Esophagus (tissue), 2 donors: ENCODE measurements around the gene PDCD6IP. TPM values are rescaled to one million over a fixed set of nuclear protein-coding genes. Genes with fewer than 3 reads are reported as not detected.

Experiments
- H3K27ac ChIP-seq, 2 donors: one replicate each; pipeline ENCODE4 v1.5.1; 2013; ENCODE audit warnings: low read depth in 2 of 2, mild to moderate bottlenecking in 2 of 2, inconsistent platforms in 1 of 2, low read length in 1 of 2, moderate library complexity in 1 of 2
- H3K27me3 ChIP-seq, 2 donors: one replicate each; pipeline ENCODE4 v1.6.1; 2013; ENCODE audit warnings: low read length in 2 of 2, control low read depth in 1 of 2, mild to moderate bottlenecking in 1 of 2; ENCODE audit not compliant: insufficient read depth in 2 of 2, control insufficient read depth in 1 of 2
- H3K36me3 ChIP-seq, 2 donors: one replicate each; pipeline ENCODE4 v1.6.1; 2013; ENCODE audit warnings: low read length in 1 of 2; ENCODE audit not compliant: control insufficient read depth in 2 of 2, insufficient read depth in 2 of 2
- H3K4me1 ChIP-seq, 2 donors: one replicate each; pipeline ENCODE4 v1.6.1; 2013; ENCODE audit warnings: low read length in 1 of 2; ENCODE audit not compliant: control insufficient read depth in 2 of 2, insufficient read depth in 2 of 2
- H3K4me3 ChIP-seq, 2 donors: one replicate each; pipeline ENCODE4 v1.5.1; 2013; ENCODE audit warnings: low read length in 2 of 2, mild to moderate bottlenecking in 2 of 2, low read depth in 1 of 2, moderate library complexity in 1 of 2
- H3K9me3 ChIP-seq, 2 donors: one replicate each; pipeline ENCODE4 v1.6.1; 2013; ENCODE audit warnings: mild to moderate bottlenecking in 2 of 2, low read depth in 1 of 2, low read length in 1 of 2, moderate library complexity in 1 of 2; ENCODE audit not compliant: control insufficient read depth in 2 of 2, insufficient read depth in 1 of 2
- WGBS, 2 donors: extraction: QIAGEN DNeasy Blood & Tissue Kit; methylation state at CpG; one replicate each; pipeline ENCODE4 v1.1.7; 2013; 5-methylcytosine and 5-hydroxymethylcytosine counted together
- polyA plus RNA-seq, 2 donors: library from polyadenylated mRNA; stranded (reverse); fragments of 200-250 nt; gene quantifications; one replicate each; pipeline ENCODE4 v1.2.3, GENCODE V29; 2013
- donor health status: healthy with polysubstance abuse.
- donor health status: Bipolar disorder and iron deficiency.

The PDCD6IP gene
- polyA plus RNA-seq, 2 donors: 54.0 to 88.6 TPM

DNA sequence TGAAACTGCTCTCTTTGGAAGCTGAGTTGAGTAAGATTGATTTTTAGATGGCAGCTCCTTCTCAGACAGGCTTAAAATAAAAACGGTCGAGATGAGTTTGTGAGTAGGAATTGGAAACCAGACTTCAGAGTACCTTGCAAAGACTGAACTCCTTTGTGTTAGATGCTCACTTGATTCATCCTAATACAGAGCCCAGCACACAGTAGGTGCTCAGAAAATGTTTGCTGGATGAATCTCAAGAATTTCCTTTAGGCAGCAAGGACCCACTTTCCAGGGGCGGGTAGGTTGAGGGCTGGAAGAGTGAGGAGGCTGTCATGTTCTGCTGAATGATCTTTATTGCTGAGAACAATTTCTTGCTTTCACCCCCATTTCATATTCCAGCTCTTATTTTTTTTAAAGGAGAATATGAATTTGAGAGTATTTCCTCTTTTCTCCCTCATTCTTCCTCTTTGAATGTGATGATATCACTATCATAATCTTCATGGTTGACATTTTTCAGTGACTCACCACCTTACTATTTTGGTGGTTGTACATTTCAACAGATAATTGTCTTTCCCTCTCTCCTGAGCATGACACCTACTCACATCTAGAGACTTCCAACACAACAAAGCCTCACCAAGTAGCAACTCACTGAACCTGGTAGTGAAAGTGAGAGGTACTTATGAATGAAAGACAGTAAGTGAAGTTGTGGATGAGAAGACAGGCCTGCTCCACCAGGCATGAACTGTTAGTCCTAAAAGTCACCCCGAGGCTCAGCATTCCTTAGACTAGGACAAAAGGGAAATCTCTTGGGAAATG lies 113.3 kb downstream of the PDCD6IP start:
- Histone ChIP-seq H3K27ac (no peak overlapping the region), H3K4me3 (no peak overlapping the region), H3K4me1 (no peaks in the 10 kb centered on the region), H3K27me3 (no peaks in the 10 kb centered on the region), H3K9me3 (no peaks in the 10 kb centered on the region), H3K36me3 (no peaks in the 10 kb centered on the region)
- WGBS, 2 donors: 86 to 91% methylated on average over 4 of the region's 4 CpGs

DNA sequence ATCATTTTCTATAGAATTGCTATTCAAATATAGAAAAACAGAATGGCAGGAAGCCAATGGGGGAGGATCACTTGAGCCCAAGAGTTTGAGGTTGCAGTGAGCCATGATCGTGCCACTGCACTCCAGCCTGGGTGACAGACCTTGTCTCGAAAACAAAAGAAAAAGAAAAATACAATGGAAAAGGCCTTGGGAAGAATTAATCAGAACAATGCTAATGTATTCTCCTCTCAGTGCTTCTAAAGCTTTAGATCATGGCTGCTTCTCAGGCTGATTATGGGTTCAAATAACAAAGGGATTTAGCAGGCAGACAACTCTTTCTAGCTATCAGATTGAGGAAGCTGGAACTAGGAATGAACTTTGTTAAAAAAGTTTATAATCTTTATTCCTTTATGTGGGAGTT lies 115.8 kb downstream of the PDCD6IP start:
- no peaks in the 10 kb centered on the region for H3K4me1 ChIP-seq
- H3K27ac ChIP-seq: no peak overlapping the region
- WGBS, 2 donors: 68 to 80% methylated on average over 2 of the region's 2 CpGs
- no peaks in the 10 kb centered on the region for H3K9me3 ChIP-seq
- H3K36me3 ChIP-seq: no peaks in the 10 kb centered on the region
- no peak overlapping the region for H3K4me3 ChIP-seq
- no peaks in the 10 kb centered on the region for H3K27me3 ChIP-seq

DNA sequence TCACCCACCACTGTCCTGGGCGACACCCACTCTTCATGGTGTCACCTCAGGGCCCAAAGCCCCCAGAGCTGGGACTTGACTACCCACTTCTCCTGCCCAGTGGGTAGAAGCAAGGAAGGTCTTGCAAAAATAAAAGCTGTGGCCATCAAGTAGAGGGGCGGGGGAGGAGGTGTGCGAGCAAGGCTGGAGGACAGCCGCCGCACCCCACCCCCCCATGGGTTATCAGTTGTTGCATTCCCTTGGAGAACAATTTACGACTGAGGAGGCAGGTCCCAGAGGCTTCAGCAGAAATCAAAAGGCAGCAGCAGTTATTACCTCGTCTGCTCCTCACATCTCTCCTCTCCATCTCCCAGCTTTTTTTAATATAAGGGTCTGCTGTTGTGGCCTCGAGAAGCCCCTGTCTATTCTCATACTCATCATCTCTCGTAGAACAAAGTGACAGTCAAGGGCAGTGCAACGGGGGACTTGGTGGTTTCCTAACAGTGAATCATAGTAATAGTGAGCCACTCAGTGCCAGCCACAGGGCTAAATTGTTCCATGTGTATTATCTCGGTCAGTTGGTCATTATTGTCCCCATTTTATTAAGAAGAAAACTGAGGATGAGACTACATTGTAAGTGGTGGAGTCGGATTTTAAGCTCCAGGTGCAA lies 116.4 kb downstream of the PDCD6IP start:
- 75 to 84% methylated on average over 12 of the region's 12 CpGs for WGBS, 2 donors
- Histone ChIP-seq H3K36me3 (no peaks in the 10 kb centered on the region), H3K9me3 (no peaks in the 10 kb centered on the region), H3K27ac (no peak overlapping the region), H3K4me3 (no peak overlapping the region), H3K4me1 (no peaks in the 10 kb centered on the region), H3K27me3 (no peaks in the 10 kb centered on the region)

DNA sequence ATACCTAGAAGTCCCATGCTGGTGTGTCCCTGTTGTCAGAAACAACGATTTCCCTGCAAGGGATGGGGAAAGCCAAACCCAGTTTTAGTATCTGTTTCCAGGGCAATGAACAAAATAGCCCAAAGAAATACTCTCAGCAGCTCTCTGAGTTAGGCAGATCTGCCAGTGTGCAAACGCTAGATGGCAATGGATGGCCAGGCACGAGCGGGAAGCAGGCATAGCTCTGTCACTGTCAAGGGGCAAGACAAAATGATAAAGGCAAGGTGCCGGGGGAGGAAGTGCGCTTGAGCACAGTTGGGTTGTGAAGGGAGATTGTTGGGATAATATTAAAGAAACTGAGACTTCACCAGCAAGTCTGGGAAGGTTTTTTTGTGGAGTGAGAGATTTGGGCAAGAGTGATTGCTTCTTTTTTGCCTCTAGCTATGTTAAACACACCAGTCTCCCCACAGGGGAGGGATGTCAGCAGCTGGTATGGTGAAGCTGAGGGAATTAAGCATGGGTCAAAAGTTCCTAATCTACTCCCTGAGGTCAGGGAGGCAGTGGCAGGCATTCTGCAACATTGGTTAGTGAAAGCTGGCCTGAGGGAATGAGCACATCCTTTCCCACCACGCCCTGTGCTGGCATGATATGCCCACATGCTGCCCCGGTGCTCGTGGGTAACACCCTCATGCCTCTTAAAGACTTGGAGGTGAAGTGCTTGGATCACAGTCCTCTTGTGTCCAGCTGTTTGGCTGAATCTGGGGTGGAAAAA lies 117.5 kb downstream of the PDCD6IP start:
- H3K27ac ChIP-seq: no peak overlapping the region

DNA sequence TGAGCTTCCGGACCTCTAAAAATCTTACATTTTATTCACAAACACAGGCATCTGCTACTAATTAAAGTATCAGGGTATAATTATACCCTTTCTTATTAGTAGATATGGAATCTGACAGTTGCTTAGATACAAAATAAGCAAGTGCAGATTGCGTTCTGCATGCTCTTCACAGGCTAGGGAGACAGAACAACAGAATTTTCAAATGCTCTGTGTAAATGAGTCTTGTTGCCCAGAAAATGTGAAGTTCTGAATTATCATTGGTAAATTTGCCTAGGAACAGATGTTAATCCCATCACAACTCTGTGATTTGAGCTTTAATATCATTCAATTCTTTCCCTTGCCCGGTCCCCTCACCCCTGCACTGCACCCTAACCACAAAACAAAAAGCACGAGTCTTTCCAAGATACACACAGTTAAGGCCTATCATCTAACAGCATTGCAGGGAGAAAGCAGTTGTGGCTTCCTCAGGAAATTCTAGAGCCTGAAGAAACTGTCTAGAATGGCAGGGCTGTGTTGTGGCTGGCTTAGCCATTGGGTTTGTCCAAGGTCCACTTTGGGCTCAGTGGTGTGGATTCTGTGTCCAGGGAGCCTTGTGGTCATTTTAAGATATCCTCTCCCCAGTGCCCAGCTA lies 119.8 kb downstream of the PDCD6IP start:
- WGBS, 2 donors: 74 to 80% methylated on average over 4 of the region's 4 CpGs
- H3K4me1 ChIP-seq: no peaks in the 10 kb centered on the region
- H3K27me3 ChIP-seq: no peaks in the 10 kb centered on the region
- no peaks in the 10 kb centered on the region for H3K36me3 ChIP-seq
- H3K4me3 ChIP-seq: no peak overlapping the region
- H3K27ac ChIP-seq: no peak overlapping the region
- H3K9me3 ChIP-seq: no peaks in the 10 kb centered on the region

More for the DNA sequence above, 117.5 kb downstream of the PDCD6IP start:
- Histone ChIP-seq H3K27me3 (no peaks in the 10 kb centered on the region), H3K4me1 (no peaks in the 10 kb centered on the region), H3K4me3 (no peak overlapping the region), H3K9me3 (no peaks in the 10 kb centered on the region), H3K36me3 (no peaks in the 10 kb centered on the region)
- 28 to 43% methylated on average over 9 of the region's 9 CpGs for WGBS, 2 donors

Other genes with a start within 250 kb of the PDCD6IP start
- gene CLASP2, start 80.4 kb upstream of the PDCD6IP start, polyA plus RNA-seq: 1 to 10 TPM; 7.2 to 8.3 TPM